ENCODE measurements around the gene FAU. TPM values are rescaled to one million over a fixed set of nuclear protein-coding genes. Genes with fewer than 3 reads are reported as not detected.
A peak's percentile ranks its signal among the peaks of the same experiment; 100 is the strongest.

The FAU gene
- total and polyA plus RNA-seq, 9 donors: 971 to 1,242 (median 1,071) TPM

- peaks cover 16% of the 10 kb centered on the region for H3K4me1 ChIP-seq (ENCODE audit: control insufficient read depth, insufficient read depth, low read length)
- H3K4me3 ChIP-seq (ENCODE audit: low read length): peak within 1 kb of the TSS; percentile 73
- no peaks in the 10 kb centered on the region for H3K27me3 ChIP-seq (ENCODE audit: control insufficient read depth, insufficient read depth, low read length)
- DNase-seq: peak; percentile 98
- under 1% methylated on average over 77 of the region's 79 CpGs for WGBS (ENCODE audit: insufficient coverage)
- H3K36me3 ChIP-seq (ENCODE audit: control insufficient read depth, insufficient read depth, low read length): peaks cover 57% of the 10 kb centered on the region
- peak within 1 kb of the TSS; percentile 98 for H3K27ac ChIP-seq (ENCODE audit: low read length)
- H3K9me3 ChIP-seq (replicated peaks; ENCODE audit: control insufficient read depth, low read depth, low read length): no peaks in the 10 kb centered on the region
Observed at GRCh38 chr11:65083834-65084597, 37.9 kb downstream of the FAU start, which contains the start of the genes CDCA5 and ZFPL1. Gene CDCA5, minus strand, starts transcription at chr11:65084040. Its CDS starts 62 bp downstream, at chr11:65083978. Gene ZFPL1, plus strand, starts transcription at chr11:65084222. Its CDS starts 477 bp downstream, at chr11:65084699.

- DNase-seq: no peak
- no peaks in the 10 kb centered on the region for H3K9me3 ChIP-seq (replicated peaks; ENCODE audit: control insufficient read depth, low read depth, low read length)
- H3K4me1 ChIP-seq (ENCODE audit: control insufficient read depth, insufficient read depth, low read length): peaks cover 16% of the 10 kb centered on the region
- peak overlapping the region; percentile 73 for H3K4me3 ChIP-seq (ENCODE audit: low read length)
- H3K36me3 ChIP-seq (ENCODE audit: control insufficient read depth, insufficient read depth, low read length): peaks cover 57% of the 10 kb centered on the region
- WGBS (ENCODE audit: insufficient coverage): 0% methylated on average over 9 of the region's 13 CpGs
- peak overlapping the region; percentile 48 for H3K27ac ChIP-seq (ENCODE audit: low read length)
- H3K27me3 ChIP-seq (ENCODE audit: control insufficient read depth, insufficient read depth, low read length): no peaks in the 10 kb centered on the region
Observed at GRCh38 chr11:65083134-65083833, 38.6 kb downstream of the FAU start.

- 100% methylated on average over 1 of the region's 9 CpGs for WGBS (ENCODE audit: insufficient coverage)
Observed at GRCh38 chr11:65078786-65079342, 43.1 kb downstream of the FAU start.

GRCh38 chr11:65078151-65078550, 43.8 kb downstream of the FAU start:
- 86% methylated on average over 1 of the region's 3 CpGs for WGBS (ENCODE audit: insufficient coverage)
- no peak for DNase-seq

More at GRCh38 chr11:65078786-65079342, 43.1 kb downstream of the FAU start:
- H3K36me3 ChIP-seq (ENCODE audit: control insufficient read depth, insufficient read depth, low read length): peaks cover 29% of the 10 kb centered on the region
- H3K4me3 ChIP-seq (ENCODE audit: low read length): no peak overlapping the region
- H3K9me3 ChIP-seq (replicated peaks; ENCODE audit: control insufficient read depth, low read depth, low read length): no peaks in the 10 kb centered on the region
- H3K27ac ChIP-seq (ENCODE audit: low read length): no peak overlapping the region
- H3K27me3 ChIP-seq (ENCODE audit: control insufficient read depth, insufficient read depth, low read length): no peaks in the 10 kb centered on the region
- H3K4me1 ChIP-seq (ENCODE audit: control insufficient read depth, insufficient read depth, low read length): peaks cover 7% of the 10 kb centered on the region
- DNase-seq: no peak

GRCh38 chr11:65077451-65077850, 44.5 kb downstream of the FAU start:
- H3K27ac ChIP-seq (ENCODE audit: low read length): no peak overlapping the region
- 65% methylated on average over 2 of the region's 4 CpGs for WGBS (ENCODE audit: insufficient coverage)
- H3K4me3 ChIP-seq (ENCODE audit: low read length): no peak overlapping the region
- no peaks in the 10 kb centered on the region for H3K9me3 ChIP-seq (replicated peaks; ENCODE audit: control insufficient read depth, low read depth, low read length)
- peaks cover 29% of the 10 kb centered on the region for H3K36me3 ChIP-seq (ENCODE audit: control insufficient read depth, insufficient read depth, low read length)
- H3K4me1 ChIP-seq (ENCODE audit: control insufficient read depth, insufficient read depth, low read length): no peaks in the 10 kb centered on the region
- H3K27me3 ChIP-seq (ENCODE audit: control insufficient read depth, insufficient read depth, low read length): no peaks in the 10 kb centered on the region
- no peak for DNase-seq

More at GRCh38 chr11:65078151-65078550, 43.8 kb downstream of the FAU start:
- Histone ChIP-seq H3K4me3 (ENCODE audit: low read length) (no peak overlapping the region), H3K27me3 (ENCODE audit: control insufficient read depth, insufficient read depth, low read length) (no peaks in the 10 kb centered on the region), H3K36me3 (ENCODE audit: control insufficient read depth, insufficient read depth, low read length) (peaks cover 29% of the 10 kb centered on the region), H3K27ac (ENCODE audit: low read length) (no peak overlapping the region), H3K9me3 (replicated peaks; ENCODE audit: control insufficient read depth, low read depth, low read length) (no peaks in the 10 kb centered on the region), H3K4me1 (ENCODE audit: control insufficient read depth, insufficient read depth, low read length) (peaks cover 2% of the 10 kb centered on the region)

GRCh38 chr11:65072631-65072966, 49.3 kb downstream of the FAU start:
- Histone ChIP-seq H3K4me3 (ENCODE audit: low read length) (no peak overlapping the region), H3K9me3 (replicated peaks; ENCODE audit: control insufficient read depth, low read depth, low read length) (no peaks in the 10 kb centered on the region), H3K27me3 (ENCODE audit: control insufficient read depth, insufficient read depth, low read length) (no peaks in the 10 kb centered on the region), H3K4me1 (ENCODE audit: control insufficient read depth, insufficient read depth, low read length) (no peaks in the 10 kb centered on the region), H3K36me3 (ENCODE audit: control insufficient read depth, insufficient read depth, low read length) (peaks cover 6% of the 10 kb centered on the region), H3K27ac (ENCODE audit: low read length) (no peak overlapping the region)
- no peak for DNase-seq
- no CpG with 5 or more reads among the region's 1 CpG for WGBS (ENCODE audit: insufficient coverage)

GRCh38 chr11:65071907-65072630, 49.9 kb downstream of the FAU start:
- Histone ChIP-seq H3K27me3 (ENCODE audit: control insufficient read depth, insufficient read depth, low read length) (no peaks in the 10 kb centered on the region), H3K36me3 (ENCODE audit: control insufficient read depth, insufficient read depth, low read length) (peaks cover 6% of the 10 kb centered on the region), H3K27ac (ENCODE audit: low read length) (no peak overlapping the region), H3K4me1 (ENCODE audit: control insufficient read depth, insufficient read depth, low read length) (no peaks in the 10 kb centered on the region), H3K4me3 (ENCODE audit: low read length) (no peak overlapping the region), H3K9me3 (replicated peaks; ENCODE audit: control insufficient read depth, low read depth, low read length) (no peaks in the 10 kb centered on the region)
- no peak for DNase-seq
- WGBS (ENCODE audit: insufficient coverage): 82% methylated on average over 2 of the region's 4 CpGs

Other genes starting within 250 kb of the FAU start
- gene EHD1, start 243.5 kb downstream of the FAU start, total RNA-seq: 46.1 TPM
- gene EHD1, start 243.5 kb downstream of the FAU start, polyA plus RNA-seq (ENCODE audit: insufficient read depth in 1 of 8, insufficient read length in 8 of 8, low replicate concordance in 1 of 8): 100 to 1,000 TPM in 4 of 8 donors, 10 to 100 TPM in 4; 86.2 to 117 (median 96.7) TPM
- gene ATG2A, start 204.9 kb downstream of the FAU start, total RNA-seq: 7.5 TPM
- gene ATG2A, start 204.9 kb downstream of the FAU start, polyA plus RNA-seq (ENCODE audit: insufficient read depth in 1 of 8, insufficient read length in 8 of 8, low replicate concordance in 1 of 8): 10 to 100 TPM in 7 of 8 donors, 1 to 10 TPM in 1; 10.0 to 16.0 (median 13.0) TPM
- 5.6 TPM for gene PPP2R5B, start 197.4 kb downstream of the FAU start, total RNA-seq
- gene PPP2R5B, start 197.4 kb downstream of the FAU start, polyA plus RNA-seq (ENCODE audit: insufficient read depth in 1 of 8, insufficient read length in 8 of 8, low replicate concordance in 1 of 8): 10 to 100 TPM; 10.0 to 16.9 (median 12.1) TPM
- gene GPHA2, start 186.2 kb downstream of the FAU start, total RNA-seq: not detected
- gene GPHA2, start 186.2 kb downstream of the FAU start, polyA plus RNA-seq (ENCODE audit: insufficient read depth in 1 of 8, insufficient read length in 8 of 8, low replicate concordance in 1 of 8): under 1 TPM in 4 of 8 donors, not detected in 4; 0.15 to 0.53 (median 0.24) TPM
- not detected for gene MAJIN, start 150.0 kb downstream of the FAU start, total RNA-seq
- gene MAJIN, start 150.0 kb downstream of the FAU start, polyA plus RNA-seq (ENCODE audit: insufficient read depth in 1 of 8, insufficient read length in 8 of 8, low replicate concordance in 1 of 8): not detected
- gene BATF2, start 125.2 kb downstream of the FAU start, total RNA-seq: 0.62 TPM
- 1 to 10 TPM in 4 of 8 donors, under 1 TPM in 4; 0.84 to 1.9 (median 1.1) TPM for gene BATF2, start 125.2 kb downstream of the FAU start, polyA plus RNA-seq (ENCODE audit: insufficient read depth in 1 of 8, insufficient read length in 8 of 8, low replicate concordance in 1 of 8)
- gene ARL2, start 108.0 kb downstream of the FAU start, total RNA-seq: 84.6 TPM
- 100 to 1,000 TPM in 1 of 8 donors, 10 to 100 TPM in 7; 80.5 to 101 (median 89.1) TPM for gene ARL2, start 108.0 kb downstream of the FAU start, polyA plus RNA-seq (ENCODE audit: insufficient read depth in 1 of 8, insufficient read length in 8 of 8, low replicate concordance in 1 of 8)
- 18.3 TPM for gene SNX15, start 94.7 kb downstream of the FAU start, total RNA-seq
- 10 to 100 TPM; 19.6 to 29.6 (median 23.2) TPM for gene SNX15, start 94.7 kb downstream of the FAU start, polyA plus RNA-seq (ENCODE audit: insufficient read depth in 1 of 8, insufficient read length in 8 of 8, low replicate concordance in 1 of 8)
- gene SAC3D1, start 80.9 kb downstream of the FAU start, total RNA-seq: 6.7 TPM
- gene SAC3D1, start 80.9 kb downstream of the FAU start, polyA plus RNA-seq (ENCODE audit: insufficient read depth in 1 of 8, insufficient read length in 8 of 8, low replicate concordance in 1 of 8): 10 to 100 TPM; 12.5 to 16.0 (median 15.1) TPM
- gene NAALADL1, start 63.6 kb downstream of the FAU start, total RNA-seq: 13.6 TPM
- 10 to 100 TPM in 5 of 8 donors, 1 to 10 TPM in 3; 6.2 to 14.0 (median 10.7) TPM for gene NAALADL1, start 63.6 kb downstream of the FAU start, polyA plus RNA-seq (ENCODE audit: insufficient read depth in 1 of 8, insufficient read length in 8 of 8, low replicate concordance in 1 of 8)
- 6.6 TPM for gene CDCA5, start 38.1 kb downstream of the FAU start, total RNA-seq
- 10 to 100 TPM in 7 of 8 donors, 1 to 10 TPM in 1; 9.7 to 17.0 (median 14.4) TPM for gene CDCA5, start 38.1 kb downstream of the FAU start, polyA plus RNA-seq (ENCODE audit: insufficient read depth in 1 of 8, insufficient read length in 8 of 8, low replicate concordance in 1 of 8)
- 23.2 TPM for gene ZFPL1, start 37.9 kb downstream of the FAU start, total RNA-seq
- 10 to 100 TPM; 20.6 to 26.3 (median 24.0) TPM for gene ZFPL1, start 37.9 kb downstream of the FAU start, polyA plus RNA-seq (ENCODE audit: insufficient read depth in 1 of 8, insufficient read length in 8 of 8, low replicate concordance in 1 of 8)
- gene VPS51, start 25.9 kb downstream of the FAU start, total RNA-seq: 109 TPM
- gene VPS51, start 25.9 kb downstream of the FAU start, polyA plus RNA-seq (ENCODE audit: insufficient read depth in 1 of 8, insufficient read length in 8 of 8, low replicate concordance in 1 of 8): 100 to 1,000 TPM; 128 to 147 (median 136) TPM
- gene TM7SF2, start 10.3 kb downstream of the FAU start, total RNA-seq: 6.5 TPM
- 10 to 100 TPM in 1 of 8 donors, 1 to 10 TPM in 7; 4.1 to 14.4 (median 7.5) TPM for gene TM7SF2, start 10.3 kb downstream of the FAU start, polyA plus RNA-seq (ENCODE audit: insufficient read depth in 1 of 8, insufficient read length in 8 of 8, low replicate concordance in 1 of 8)
- gene ZNHIT2, start 4.4 kb downstream of the FAU start, total RNA-seq: 5.1 TPM
- gene ZNHIT2, start 4.4 kb downstream of the FAU start, polyA plus RNA-seq (ENCODE audit: insufficient read depth in 1 of 8, insufficient read length in 8 of 8, low replicate concordance in 1 of 8): 1 to 10 TPM; 4.2 to 6.0 (median 4.8) TPM
- 30.3 TPM for gene MRPL49, start 187 bp upstream of the FAU start, total RNA-seq
- 10 to 100 TPM; 19.5 to 31.1 (median 25.4) TPM for gene MRPL49, start 187 bp upstream of the FAU start, polyA plus RNA-seq (ENCODE audit: insufficient read depth in 1 of 8, insufficient read length in 8 of 8, low replicate concordance in 1 of 8)
- gene SYVN1, start 12.4 kb upstream of the FAU start, total RNA-seq: 10.0 TPM
- 10 to 100 TPM; 31.1 to 53.4 (median 41.1) TPM for gene SYVN1, start 12.4 kb upstream of the FAU start, polyA plus RNA-seq (ENCODE audit: insufficient read depth in 1 of 8, insufficient read length in 8 of 8, low replicate concordance in 1 of 8)
- gene SPDYC, start 48.1 kb upstream of the FAU start, total RNA-seq: not detected
- under 1 TPM in 1 of 8 donors, not detected in 7; 0.16 TPM for gene SPDYC, start 48.1 kb upstream of the FAU start, polyA plus RNA-seq (ENCODE audit: insufficient read depth in 1 of 8, insufficient read length in 8 of 8, low replicate concordance in 1 of 8)
- 46.7 TPM for gene CAPN1, start 59.8 kb upstream of the FAU start, total RNA-seq
- 10 to 100 TPM; 69.1 to 90.2 (median 80.1) TPM for gene CAPN1, start 59.8 kb upstream of the FAU start, polyA plus RNA-seq (ENCODE audit: insufficient read depth in 1 of 8, insufficient read length in 8 of 8, low replicate concordance in 1 of 8)
- gene POLA2, start 139.8 kb upstream of the FAU start, total RNA-seq: 18.8 TPM
- 10 to 100 TPM; 35.4 to 64.7 (median 51.6) TPM for gene POLA2, start 139.8 kb upstream of the FAU start, polyA plus RNA-seq (ENCODE audit: insufficient read depth in 1 of 8, insufficient read length in 8 of 8, low replicate concordance in 1 of 8)
- gene CDC42EP2, start 192.7 kb upstream of the FAU start, total RNA-seq: 20.8 TPM
- 10 to 100 TPM; 26.9 to 42.4 (median 35.4) TPM for gene CDC42EP2, start 192.7 kb upstream of the FAU start, polyA plus RNA-seq (ENCODE audit: insufficient read depth in 1 of 8, insufficient read length in 8 of 8, low replicate concordance in 1 of 8)
- gene DPF2, start 211.7 kb upstream of the FAU start, total RNA-seq: 31.0 TPM
- 10 to 100 TPM; 43.9 to 62.4 (median 52.2) TPM for gene DPF2, start 211.7 kb upstream of the FAU start, polyA plus RNA-seq (ENCODE audit: insufficient read depth in 1 of 8, insufficient read length in 8 of 8, low replicate concordance in 1 of 8)
- gene TIGD3, start 232.6 kb upstream of the FAU start, total RNA-seq: 0.22 TPM
- under 1 TPM; 0.12 to 0.32 (median 0.20) TPM for gene TIGD3, start 232.6 kb upstream of the FAU start, polyA plus RNA-seq (ENCODE audit: insufficient read depth in 1 of 8, insufficient read length in 8 of 8, low replicate concordance in 1 of 8)

Data from muscle of leg (tissue), 11 donors.